ENCODE data around the gene CPPED1.

DNA sequence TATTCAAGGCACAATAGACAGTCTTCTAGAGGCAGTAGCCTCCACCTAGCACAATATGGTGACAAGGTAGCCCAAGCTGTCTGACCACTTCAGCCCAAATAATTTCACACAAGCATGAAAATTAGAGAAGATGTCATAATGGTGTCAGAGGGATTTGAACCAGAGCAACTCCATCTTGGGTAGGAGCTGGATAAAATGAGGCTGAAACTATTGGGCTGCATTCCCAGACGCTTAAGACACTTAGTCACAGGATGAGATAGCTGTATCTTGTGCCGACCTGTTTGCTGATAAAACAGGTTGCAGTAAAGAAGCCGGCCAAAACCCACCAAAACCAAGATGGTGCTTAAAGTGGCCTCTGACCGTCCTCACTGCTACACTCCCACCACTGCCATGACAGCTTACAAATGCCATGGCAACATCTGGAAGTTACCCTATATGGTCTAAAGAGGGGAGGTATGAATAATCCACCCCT is 192.6 kb downstream of the CPPED1 start:
- TF ChIP-seq, protein P1, sequence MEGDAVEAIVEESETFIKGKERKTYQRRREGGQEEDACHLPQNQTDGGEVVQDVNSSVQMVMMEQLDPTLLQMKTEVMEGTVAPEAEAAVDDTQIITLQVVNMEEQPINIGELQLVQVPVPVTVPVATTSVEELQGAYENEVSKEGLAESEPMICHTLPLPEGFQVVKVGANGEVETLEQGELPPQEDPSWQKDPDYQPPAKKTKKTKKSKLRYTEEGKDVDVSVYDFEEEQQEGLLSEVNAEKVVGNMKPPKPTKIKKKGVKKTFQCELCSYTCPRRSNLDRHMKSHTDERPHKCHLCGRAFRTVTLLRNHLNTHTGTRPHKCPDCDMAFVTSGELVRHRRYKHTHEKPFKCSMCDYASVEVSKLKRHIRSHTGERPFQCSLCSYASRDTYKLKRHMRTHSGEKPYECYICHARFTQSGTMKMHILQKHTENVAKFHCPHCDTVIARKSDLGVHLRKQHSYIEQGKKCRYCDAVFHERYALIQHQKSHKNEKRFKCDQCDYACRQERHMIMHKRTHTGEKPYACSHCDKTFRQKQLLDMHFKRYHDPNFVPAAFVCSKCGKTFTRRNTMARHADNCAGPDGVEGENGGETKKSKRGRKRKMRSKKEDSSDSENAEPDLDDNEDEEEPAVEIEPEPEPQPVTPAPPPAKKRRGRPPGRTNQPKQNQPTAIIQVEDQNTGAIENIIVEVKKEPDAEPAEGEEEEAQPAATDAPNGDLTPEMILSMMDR (IDR thresholded peaks at IDR 0.05) = no peak
- TF ChIP-seq POLR2A (IDR thresholded peaks at IDR 0.05) (no peak), EP300 (IDR thresholded peaks at IDR 0.05) (no peak)

Measured in tibial nerve (tissue), 4 donors.